ENCODE measurements around the gene EDAR.

The EDAR gene

DNA sequence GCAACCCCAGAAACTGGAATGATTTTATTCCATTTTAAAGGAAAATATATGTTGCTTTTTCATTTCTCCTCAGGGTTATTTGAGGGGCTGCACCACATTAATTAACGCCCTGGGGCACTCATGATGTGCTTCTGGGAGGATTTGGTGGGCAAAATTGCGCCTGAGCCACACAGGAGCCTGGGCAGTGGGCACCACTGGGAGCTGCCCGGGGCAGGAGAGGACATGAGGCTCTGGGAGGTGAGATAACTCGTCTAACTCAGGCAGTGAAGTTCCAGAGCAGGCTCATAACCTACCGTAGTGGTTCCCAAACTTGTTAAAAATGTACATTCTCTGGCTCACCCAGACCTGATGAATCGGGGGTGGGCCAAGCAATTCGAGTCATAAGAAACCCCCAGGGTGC is 68.3 kb downstream of the EDAR start:
- Histone ChIP-seq H3K27me3 (ENCODE audit: insufficient read depth, poor library complexity, severe bottlenecking) (no peaks in the 10 kb centered on the region), H3K27ac (replicated peaks) (no peak overlapping the region), H3K4me3 (replicated peaks; ENCODE audit: insufficient read depth, low read length) (no peak overlapping the region)
- TF ChIP-seq SPI1 (IDR thresholded peaks at IDR 0.05; ENCODE audit: borderline replicate concordance, low read depth) (no peak), GABPA (IDR thresholded peaks at IDR 0.05; ENCODE audit: low read depth) (no peak), POLR2AphosphoS5 (IDR thresholded peaks at IDR 0.05; ENCODE audit: low read depth) (no peak)
- TF ChIP-seq, protein P1, sequence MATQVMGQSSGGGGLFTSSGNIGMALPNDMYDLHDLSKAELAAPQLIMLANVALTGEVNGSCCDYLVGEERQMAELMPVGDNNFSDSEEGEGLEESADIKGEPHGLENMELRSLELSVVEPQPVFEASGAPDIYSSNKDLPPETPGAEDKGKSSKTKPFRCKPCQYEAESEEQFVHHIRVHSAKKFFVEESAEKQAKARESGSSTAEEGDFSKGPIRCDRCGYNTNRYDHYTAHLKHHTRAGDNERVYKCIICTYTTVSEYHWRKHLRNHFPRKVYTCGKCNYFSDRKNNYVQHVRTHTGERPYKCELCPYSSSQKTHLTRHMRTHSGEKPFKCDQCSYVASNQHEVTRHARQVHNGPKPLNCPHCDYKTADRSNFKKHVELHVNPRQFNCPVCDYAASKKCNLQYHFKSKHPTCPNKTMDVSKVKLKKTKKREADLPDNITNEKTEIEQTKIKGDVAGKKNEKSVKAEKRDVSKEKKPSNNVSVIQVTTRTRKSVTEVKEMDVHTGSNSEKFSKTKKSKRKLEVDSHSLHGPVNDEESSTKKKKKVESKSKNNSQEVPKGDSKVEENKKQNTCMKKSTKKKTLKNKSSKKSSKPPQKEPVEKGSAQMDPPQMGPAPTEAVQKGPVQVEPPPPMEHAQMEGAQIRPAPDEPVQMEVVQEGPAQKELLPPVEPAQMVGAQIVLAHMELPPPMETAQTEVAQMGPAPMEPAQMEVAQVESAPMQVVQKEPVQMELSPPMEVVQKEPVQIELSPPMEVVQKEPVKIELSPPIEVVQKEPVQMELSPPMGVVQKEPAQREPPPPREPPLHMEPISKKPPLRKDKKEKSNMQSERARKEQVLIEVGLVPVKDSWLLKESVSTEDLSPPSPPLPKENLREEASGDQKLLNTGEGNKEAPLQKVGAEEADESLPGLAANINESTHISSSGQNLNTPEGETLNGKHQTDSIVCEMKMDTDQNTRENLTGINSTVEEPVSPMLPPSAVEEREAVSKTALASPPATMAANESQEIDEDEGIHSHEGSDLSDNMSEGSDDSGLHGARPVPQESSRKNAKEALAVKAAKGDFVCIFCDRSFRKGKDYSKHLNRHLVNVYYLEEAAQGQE (IDR thresholded peaks at IDR 0.05; ENCODE audit: insufficient replicate concordance, low read depth), result no peak
- no peak for DNase-seq (ENCODE audit: low read depth in 1 of 2, low spot score in 1 of 2)

DNA sequence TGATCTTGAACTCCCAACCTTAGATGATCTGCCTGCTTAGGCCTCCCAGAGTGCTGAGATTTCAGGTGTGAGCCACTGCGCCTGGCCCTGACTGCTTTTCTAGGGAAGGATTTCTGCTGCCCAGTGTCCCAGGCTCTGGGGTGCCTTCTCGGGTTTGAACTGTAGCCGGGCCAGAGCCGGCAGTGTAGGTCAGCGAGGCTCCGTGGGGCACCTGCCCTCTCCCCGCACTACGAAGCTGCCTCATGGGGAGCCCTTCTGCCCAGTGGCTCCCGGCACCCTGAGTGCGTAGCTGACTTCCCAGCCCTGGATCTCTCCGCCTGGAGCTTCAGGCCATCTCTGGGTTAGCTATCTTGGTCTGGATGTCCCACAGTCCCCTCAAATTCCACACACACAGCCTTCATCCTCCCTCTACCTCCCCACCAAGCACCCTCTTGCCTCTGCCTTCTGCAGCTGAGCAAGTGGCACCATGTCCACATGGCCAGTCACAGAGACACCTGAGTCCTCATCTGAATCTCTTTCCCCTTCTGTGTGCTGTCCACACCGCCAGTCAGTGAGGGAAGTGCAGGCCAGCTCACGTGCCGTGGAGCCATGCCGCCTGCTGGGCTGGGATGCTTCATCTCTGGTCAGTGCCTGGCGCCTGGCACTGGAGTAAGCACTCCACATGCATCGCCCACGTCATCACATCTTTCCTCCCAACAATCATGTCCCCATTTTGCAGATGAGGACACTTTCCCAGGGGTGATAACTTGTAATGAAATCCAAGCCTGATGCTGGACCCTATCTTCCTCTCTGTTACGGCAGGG is 69.2 kb downstream of the EDAR start:
- Histone ChIP-seq H3K4me3 (replicated peaks; ENCODE audit: insufficient read depth, low read length) (no peak overlapping the region), H3K27me3 (ENCODE audit: insufficient read depth, poor library complexity, severe bottlenecking) (no peaks in the 10 kb centered on the region), H3K27ac (replicated peaks) (no peak overlapping the region)
- TF ChIP-seq, protein P2, sequence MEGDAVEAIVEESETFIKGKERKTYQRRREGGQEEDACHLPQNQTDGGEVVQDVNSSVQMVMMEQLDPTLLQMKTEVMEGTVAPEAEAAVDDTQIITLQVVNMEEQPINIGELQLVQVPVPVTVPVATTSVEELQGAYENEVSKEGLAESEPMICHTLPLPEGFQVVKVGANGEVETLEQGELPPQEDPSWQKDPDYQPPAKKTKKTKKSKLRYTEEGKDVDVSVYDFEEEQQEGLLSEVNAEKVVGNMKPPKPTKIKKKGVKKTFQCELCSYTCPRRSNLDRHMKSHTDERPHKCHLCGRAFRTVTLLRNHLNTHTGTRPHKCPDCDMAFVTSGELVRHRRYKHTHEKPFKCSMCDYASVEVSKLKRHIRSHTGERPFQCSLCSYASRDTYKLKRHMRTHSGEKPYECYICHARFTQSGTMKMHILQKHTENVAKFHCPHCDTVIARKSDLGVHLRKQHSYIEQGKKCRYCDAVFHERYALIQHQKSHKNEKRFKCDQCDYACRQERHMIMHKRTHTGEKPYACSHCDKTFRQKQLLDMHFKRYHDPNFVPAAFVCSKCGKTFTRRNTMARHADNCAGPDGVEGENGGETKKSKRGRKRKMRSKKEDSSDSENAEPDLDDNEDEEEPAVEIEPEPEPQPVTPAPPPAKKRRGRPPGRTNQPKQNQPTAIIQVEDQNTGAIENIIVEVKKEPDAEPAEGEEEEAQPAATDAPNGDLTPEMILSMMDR (IDR thresholded peaks at IDR 0.05; ENCODE audit: insufficient read depth, low read length), result no peak
- no peak for DNase-seq (ENCODE audit: low read depth in 1 of 2, low spot score in 1 of 2)

DNA sequence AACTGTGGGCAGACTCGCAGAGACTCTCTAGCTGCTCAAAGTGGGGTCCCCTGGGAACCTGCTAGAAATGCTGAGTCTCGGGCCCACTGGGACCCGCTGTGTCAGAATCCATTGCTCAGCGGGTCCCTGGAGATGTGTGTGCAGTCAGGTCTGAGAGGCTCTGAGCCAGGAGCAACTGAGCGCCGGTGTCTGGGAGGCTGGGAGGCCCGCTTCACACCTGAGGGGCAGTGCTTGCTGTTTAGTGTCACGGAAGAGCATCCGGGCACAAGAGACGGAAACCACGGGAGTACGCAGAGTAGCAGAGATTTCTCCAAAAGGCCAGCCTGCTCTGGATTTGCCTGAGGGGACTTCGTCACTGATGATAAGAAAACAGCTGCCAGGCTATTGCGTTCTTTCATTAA is 70.1 kb downstream of the EDAR start:
- TF ChIP-seq SPI1 (IDR thresholded peaks at IDR 0.05; ENCODE audit: borderline replicate concordance, low read depth) (no peak), POLR2AphosphoS5 (IDR thresholded peaks at IDR 0.05; ENCODE audit: low read depth) (no peak)
- TF ChIP-seq, protein P2 (IDR thresholded peaks at IDR 0.05; ENCODE audit: insufficient read depth, low read length), result no peak
- no peak overlapping the region for H3K27ac ChIP-seq (replicated peaks)
- no peak overlapping the region for H3K4me3 ChIP-seq (replicated peaks; ENCODE audit: insufficient read depth, low read length)
- no peak for DNase-seq (ENCODE audit: low read depth in 1 of 2, low spot score in 1 of 2)
- H3K27me3 ChIP-seq (ENCODE audit: insufficient read depth, poor library complexity, severe bottlenecking), result no peaks in the 10 kb centered on the region

DNA sequence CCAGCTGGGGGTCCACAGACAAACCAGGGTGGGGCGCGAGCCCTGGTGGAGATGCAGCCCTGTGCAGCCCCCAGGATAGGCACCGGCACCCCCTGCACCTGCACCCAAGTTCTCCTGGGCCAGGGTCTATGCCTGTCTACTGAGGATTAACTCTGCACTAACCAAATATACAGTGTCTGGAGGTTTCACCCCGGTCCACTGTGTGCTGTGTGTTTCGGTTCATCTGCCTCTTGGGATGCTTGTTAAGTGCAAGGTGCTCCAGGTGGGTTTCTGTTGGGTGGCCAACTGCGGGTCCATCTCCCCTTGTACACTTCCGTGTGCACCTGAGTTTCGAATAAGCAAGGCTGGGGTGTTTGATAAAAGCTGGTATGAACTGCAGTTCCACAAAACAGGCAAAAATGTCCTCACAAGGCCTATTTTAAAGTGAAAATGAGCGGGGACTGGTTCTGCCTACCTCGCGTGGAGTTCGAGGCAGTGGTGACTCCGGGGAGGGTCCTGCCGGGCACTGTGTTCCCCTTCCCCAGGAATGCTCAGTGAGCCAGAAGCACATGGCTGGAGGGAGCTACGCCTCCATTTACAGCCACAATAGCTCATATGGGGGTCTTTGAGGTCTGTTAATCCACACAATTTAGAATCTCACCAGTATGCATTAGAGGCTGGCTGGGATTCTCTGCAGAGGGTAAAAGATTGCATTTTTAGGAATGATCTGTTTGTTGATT is 70.7 kb downstream of the EDAR start:
- no peaks in the 10 kb centered on the region for H3K27me3 ChIP-seq (ENCODE audit: insufficient read depth, poor library complexity, severe bottlenecking)
- H3K27ac ChIP-seq (replicated peaks), result no peak overlapping the region
- TF ChIP-seq SPI1 (IDR thresholded peaks at IDR 0.05; ENCODE audit: borderline replicate concordance, low read depth) (no peak), GABPA (IDR thresholded peaks at IDR 0.05; ENCODE audit: low read depth) (no peak)
- TF ChIP-seq, protein P2 (IDR thresholded peaks at IDR 0.05; ENCODE audit: insufficient read depth, low read length), result no peak
- TF ChIP-seq, protein P1 (IDR thresholded peaks at IDR 0.05; ENCODE audit: insufficient replicate concordance, low read depth), result no peak
- no peak for DNase-seq (ENCODE audit: low read depth in 1 of 2, low spot score in 1 of 2)
- H3K4me3 ChIP-seq (replicated peaks; ENCODE audit: insufficient read depth, low read length), result no peak overlapping the region
